ENCODE results near the gene KCTD4. TPM values are rescaled to one million over a fixed set of nuclear protein-coding genes. Genes with fewer than 3 reads are reported as not detected.
"Not testable (repeated sequence)": the region's sequence is repeated elsewhere in the genome, so short reads cannot be mapped to it uniquely, and the experiment has no call there.

The KCTD4 gene
- under 1 TPM in 1 of 2 donors, not detected in 1; 0.45 TPM for total RNA-seq
- long read RNA-seq, result 0 reads

DNA sequence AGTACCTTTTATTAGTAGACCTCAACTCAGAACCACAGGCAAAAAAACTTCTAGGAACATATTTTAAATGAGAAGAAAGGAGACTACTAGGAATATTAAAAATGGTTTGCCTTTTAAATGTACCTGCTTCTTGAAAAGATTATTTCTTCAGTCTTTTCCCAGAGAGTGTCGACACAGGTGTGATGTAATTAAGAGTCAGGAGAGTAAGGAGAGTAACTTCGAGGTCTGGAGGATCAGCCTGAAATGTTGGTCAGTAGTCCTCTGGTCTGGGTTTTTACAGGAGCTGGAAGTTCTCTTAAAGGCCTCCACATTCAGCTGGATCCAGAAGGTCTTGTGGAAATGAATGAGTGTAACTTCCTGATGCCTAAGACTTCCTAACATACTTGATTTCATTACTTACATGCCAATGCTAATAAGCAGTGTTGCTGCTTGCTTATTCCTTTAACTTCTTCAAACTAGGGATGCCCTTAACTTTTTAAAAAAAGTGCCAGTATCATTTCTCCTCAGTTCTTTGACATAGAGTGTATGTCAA lies at the start of gene KCTD4:
TSS of gene KCTD4 (minus strand) at position 345 of the 532 bp plus-strand sequence. CDS start 6,478 bp downstream, outside the sequence.
- intact Hi-C loops (cut with DNase I, micrococcal nuclease), result no loop called here
- ATAC-seq (no peak), DNase-seq (no peak)

DNA sequence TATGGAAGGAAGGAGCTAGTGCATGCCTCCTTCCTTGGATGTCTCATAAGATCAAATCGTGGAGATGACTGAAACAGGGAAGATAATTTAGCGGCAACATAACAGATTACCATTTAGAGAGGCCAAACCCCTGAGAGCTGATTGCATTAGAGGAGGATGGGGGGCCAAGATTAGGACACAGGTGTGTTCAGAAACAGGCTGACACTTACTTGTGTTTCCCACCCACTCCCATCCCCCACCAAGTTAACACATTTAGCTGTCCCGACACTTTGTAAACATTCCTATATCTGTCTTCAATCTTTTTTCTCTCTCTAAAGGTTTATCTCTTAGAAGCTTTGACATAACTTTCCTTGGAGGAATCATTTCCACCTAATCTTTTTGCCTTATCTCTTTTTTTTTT lies 48.8 kb upstream of the KCTD4 start:
- intact Hi-C loops (cut with DNase I, micrococcal nuclease), result no loop called here
- no peak for ATAC-seq
- DNase-seq, result no peak

DNA sequence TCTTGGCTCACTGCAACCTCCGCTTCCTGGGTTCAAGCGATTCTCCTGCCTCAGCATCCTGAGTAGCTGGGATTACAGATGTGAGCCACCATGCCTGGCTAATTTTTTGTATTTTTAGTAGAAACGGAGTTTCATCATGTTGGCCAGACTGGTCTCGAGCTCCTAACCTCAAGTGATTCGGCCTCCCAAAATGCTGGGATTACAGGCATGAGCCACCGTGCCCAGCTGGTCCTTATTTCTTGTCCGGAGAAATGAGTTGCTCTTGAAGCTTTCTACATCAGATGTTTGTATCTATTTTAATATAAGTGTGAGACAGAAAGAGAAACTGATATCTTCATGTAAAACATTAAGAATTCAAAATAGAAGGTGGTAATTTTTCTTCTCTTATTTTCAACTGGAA lies 43.9 kb upstream of the KCTD4 start:
- ATAC-seq; intact Hi-C loops (cut with DNase I, micrococcal nuclease); DNase-seq: not testable (repeated sequence)

DNA sequence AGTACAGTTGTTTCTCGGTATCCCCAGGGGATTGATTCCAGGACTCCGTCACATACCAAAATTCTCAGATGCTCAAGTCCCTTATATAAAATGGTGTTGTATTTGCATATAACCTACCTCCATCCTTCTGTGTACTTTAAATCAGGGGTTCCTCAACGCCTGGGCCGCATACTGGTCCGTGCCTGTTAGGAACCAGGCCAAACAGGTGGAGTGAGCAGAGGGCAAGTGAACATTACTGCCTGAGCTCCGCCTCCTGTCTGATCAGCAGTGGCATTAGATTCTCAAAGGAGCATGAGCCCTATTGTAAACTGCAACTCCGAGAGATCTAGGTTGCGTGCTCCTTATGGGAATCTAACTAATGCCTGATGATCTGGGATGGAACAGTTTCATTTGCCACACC lies 42.2 kb upstream of the KCTD4 start:
- intact Hi-C loops (cut with DNase I, micrococcal nuclease), result no loop called here
- ATAC-seq, result peak; percentile 94

DNA sequence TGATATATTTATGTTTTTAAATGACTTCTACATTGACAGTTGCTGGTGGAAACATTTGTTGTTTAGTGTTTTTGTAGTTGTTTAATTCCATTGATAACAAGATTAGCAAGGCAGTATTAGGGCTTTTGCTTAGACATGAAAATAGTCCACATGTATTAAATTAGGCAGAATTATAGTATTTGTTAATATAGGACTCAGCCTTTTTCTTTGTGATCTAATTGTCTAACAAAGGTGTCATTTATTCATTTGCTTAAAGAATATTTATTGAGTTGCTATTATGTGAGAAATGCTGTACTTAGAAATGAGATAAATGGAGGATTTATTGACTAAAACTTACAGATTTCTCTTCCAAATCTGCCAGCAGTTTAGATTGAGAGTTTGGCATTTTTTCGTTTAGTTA lies 41.7 kb upstream of the KCTD4 start:
- intact Hi-C loops (cut with DNase I, micrococcal nuclease), result no loop called here
- DNase-seq (no peak), ATAC-seq (no peak)

More for the DNA sequence above, 42.2 kb upstream of the KCTD4 start:
- DNase-seq, result peak; percentile 75 to 88

DNA sequence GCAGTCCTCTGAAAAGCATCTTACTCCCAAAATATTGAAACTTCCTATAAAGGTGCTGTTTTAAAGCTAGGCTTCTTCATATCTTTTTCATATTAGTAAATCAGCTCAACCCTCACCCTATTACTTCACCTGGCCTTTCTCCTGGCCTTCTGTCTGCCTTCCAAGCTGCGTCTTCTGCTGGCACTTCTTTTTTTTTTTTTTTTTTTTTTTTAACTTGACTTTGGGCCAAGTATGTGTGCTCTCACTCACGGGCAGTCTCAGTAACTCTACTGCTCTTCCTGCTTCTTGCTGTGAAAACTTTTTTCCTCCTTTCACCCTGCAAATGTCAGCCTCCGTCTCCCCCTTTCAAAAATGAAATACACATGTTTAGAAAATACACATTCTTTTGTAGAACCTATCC lies 41.2 kb upstream of the KCTD4 start:
- ATAC-seq (peak; percentile 77), DNase-seq (peak in 1 of 2 donors; percentile 51)
- intact Hi-C loops (cut with DNase I, micrococcal nuclease), result no loop called here

DNA sequence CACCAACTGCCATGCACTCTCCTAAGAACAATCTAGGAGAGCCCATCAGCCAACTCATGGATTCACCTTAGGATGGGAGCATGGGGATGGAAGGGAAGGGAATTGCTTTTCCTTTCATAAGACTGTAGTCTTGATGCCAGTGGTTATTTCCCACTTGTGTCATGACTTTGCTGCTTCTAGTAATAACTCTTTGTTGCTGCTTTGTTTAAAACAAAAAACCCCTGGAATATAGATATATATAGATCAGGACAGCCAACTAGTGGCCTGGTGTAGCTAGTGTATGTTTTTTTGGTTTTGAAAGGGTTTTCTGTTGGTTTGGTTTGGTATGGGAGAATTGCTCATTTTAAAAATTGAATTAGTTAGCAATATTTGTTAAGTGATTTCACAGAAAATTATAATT lies 39.3 kb upstream of the KCTD4 start:
- ATAC-seq (no peak), DNase-seq (no peak)
- intact Hi-C loops (cut with DNase I, micrococcal nuclease), result no loop called here

DNA sequence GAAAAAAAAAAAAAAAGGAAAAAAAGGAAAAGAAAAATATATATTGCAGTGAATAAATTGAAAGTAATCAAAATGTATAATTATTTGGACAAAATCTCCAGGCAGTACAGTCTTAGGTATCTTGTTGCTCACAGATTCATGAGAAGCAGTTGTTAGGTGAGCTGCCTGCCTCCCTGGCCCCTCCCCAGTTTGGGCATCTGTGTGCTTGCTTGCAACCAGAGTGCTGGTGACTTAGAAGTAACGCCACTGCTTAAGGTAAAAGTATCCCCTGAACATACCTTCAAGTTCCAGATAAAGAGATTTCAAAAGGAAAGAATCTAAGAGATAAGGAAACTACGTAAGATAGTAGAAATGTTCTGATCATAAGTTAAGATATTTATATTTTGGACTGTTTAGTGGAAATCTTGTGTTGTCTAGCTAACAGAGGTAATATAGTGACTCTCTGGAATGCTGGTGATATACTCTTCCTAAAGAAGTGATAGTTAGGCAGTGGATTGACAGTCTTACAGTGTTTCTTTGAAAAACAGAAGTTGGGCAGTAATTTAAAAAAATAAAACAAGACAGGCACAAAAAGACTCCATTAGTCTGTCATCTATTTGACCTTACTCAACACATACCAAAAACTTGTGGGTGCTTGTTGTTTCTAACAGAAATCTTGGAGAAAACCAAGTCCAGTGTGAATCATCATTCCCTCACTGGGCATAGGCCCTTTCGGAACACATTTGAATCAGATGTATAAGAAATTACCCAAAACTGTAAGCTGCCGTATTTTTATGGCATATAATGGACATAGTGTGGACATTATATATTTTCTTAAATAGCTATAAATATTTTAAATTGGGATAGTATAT lies 38.3 kb upstream of the KCTD4 start:
- no peak for ATAC-seq
- intact Hi-C loops (cut with DNase I, micrococcal nuclease), result no loop called here

DNA sequence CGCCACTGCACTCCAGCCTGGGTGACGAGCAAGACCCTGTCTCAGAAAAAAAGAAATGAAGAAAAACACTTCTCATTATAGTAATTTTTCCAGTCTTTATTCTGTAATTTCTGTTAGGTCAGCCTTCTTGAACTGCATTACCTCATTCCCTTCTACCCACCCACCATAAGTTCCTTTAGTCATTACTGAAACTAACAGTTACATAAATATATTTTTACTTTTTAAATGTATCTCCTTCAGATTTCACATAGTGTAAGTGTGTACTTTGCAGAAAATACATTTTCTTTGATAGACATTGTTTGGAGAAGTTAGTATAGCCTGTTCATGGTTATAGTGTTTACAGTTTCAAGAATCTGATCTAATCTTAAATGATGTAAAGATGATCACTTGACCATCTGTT lies 31.7 kb upstream of the KCTD4 start:
- intact Hi-C loops (cut with DNase I, micrococcal nuclease), result no loop called here
- ATAC-seq (no peak), DNase-seq (no peak)

More for the DNA sequence above, 38.3 kb upstream of the KCTD4 start:
- no peak for DNase-seq

DNA sequence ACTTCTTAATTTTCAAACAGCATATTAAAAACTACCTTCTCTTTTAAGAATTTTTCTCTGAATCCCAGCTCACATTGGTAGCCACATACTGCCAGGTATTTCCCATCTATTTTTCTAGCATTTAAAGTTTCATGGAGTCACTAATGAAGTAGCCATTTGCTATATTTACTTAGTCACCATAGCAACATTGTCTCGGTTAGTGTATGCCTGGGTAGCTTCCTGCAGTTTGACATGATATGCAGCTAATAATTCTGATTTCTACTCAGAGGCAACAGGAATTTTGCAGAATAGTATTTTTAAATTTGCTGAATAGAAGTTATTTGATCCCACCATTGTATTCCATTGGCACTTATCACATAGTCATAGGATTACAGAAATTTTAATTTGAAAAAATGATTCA lies 30.9 kb upstream of the KCTD4 start:
- no peak for ATAC-seq
- no peak for DNase-seq
- intact Hi-C loops (cut with DNase I, micrococcal nuclease), result no loop called here

DNA sequence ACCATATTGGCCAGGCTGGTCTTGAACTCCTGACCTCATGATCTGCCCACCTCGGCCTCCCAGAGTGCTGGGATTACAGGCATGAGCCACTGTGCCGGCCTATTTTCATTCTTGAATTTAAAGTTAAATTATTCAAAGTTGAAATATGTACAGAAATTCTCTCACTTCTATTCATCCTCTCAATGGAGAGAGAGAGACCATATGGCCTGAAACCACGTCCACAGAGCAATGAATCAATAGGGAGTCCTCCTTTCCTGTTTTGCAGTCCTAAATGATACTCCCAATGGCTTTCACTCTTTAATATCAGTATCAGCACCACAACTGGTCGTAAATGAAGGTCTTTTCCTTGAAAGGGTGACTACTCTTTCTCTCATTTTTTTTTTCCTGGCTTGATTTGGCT lies 30.5 kb upstream of the KCTD4 start:
- intact Hi-C loops (cut with DNase I, micrococcal nuclease), result no loop called here
- ATAC-seq, result no peak
- DNase-seq, result no peak

DNA sequence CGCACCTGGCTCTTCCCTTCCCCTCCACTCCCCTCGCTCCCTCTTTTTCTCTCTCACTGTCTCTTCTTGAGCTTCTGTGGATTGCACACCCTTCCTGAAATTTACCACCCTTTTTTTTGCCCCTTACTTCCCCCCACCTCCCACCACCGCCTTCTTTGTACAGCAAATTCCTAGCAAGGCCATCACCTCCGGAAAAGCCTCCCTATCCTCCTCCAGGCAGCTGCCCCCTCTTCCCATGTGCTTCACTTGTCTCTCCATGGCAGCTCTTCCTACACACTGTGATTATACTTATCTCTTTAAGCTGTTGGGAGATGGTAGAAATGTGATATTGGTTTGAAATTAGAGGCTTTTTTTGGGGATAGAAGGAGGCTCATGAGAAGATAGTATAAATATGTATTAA lies 28.3 kb upstream of the KCTD4 start:
- intact Hi-C loops (cut with DNase I, micrococcal nuclease), result no loop called here
- no peak for DNase-seq
- no peak for ATAC-seq

DNA sequence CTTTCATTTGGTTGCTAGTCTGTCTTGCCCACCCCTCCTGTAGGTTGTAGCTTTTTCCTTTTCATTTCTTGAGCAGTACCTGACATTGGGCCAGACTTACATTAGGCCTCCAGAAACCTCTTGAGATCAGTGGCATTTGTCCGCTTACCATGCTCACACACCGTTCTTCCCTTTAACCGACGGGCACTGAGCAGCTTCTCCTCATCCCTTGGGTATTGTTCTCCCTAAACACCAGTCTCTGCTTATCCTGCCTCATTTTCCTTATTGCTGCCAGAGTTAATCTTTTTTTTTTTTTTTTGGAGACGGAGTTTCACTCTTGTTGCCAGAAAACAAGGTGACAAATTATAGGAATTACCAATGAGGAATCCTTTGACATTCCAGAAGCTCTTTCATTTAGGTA lies 27.2 kb upstream of the KCTD4 start:
- DNase-seq (no peak), ATAC-seq (no peak)
- intact Hi-C loops (cut with DNase I, micrococcal nuclease), result no loop called here

DNA sequence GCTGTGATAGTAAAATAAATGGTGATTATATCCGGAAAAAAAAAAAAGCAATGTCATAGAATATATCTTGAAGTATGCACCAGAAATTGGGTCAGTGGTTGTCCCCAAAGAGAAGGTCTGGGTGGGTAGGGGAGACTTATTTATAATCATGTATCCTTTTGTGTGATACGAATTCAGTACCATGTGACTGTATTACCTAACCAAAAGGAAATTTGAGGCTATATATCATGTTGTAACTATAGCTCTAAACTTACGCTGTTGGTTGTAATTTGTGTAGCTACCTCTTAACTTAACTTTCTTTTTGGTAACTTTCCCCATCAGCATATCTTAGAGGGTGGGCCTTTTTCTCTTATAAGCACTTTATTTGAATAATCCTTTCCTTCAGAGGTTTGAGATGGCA lies 25.2 kb upstream of the KCTD4 start:
- DNase-seq (no peak), ATAC-seq (no peak)
- intact Hi-C loops (cut with DNase I, micrococcal nuclease), result no loop called here

DNA sequence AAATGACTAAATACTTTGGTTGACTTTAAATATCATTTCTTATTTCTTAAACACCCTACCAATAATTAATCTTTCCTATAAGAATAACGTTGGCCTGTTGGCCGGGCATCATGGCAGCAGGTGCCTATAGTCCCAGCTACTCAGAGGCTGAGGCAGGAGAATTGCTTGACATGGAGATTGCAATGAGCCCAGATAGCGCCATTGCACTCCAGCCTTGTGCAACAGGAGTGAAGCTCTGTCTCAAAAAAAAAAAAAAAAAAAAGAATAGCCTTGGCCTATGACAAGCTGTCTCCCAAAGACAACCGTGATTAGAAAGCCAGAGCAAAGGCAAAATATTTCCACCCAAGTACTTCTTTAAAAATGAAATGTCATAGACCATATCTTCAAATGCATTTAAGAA lies 24.5 kb upstream of the KCTD4 start:
- ATAC-seq (no peak), DNase-seq (no peak)
- intact Hi-C loops (cut with DNase I, micrococcal nuclease), result no loop called here

DNA sequence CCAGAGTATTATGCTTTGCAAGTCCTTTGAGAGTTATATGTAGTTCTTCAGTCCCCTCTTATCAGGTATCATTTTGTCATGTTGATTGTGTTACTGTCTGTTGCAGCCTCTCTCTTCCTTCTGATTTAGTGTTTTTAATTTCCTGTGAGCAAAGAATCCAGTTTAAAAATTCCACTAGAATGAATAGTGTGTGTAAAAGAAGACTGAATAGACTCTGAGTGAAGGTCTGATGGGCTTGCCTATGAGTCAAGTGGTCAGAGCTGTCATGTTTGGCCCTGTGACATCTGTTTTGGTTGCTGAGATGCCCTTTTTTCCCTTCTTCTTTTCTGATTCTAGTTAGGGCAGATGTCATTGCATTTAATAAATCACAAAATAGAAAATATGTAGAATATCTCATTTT lies 23.3 kb upstream of the KCTD4 start:
- DNase-seq, result no peak
- intact Hi-C loops (cut with DNase I, micrococcal nuclease), result no loop called here
- ATAC-seq, result no peak

DNA sequence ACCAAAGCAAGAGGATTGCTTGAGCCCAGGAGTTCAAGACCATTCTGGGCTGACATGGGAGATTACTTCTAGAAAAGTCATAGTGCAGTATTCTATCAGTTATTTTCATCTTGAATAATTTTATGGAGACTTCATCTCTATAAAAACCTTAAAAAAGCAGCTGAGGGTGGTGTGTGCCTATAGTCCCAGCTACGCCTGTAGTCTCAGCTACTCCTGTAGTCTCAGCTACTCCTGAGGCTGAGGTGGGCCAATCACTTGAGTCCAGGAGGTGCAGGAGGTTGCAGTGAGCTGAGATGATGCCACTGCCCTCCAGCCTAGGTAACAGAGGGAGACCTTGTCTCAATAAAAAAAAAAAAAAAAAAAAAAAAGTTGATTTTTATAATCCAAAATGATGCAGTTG lies 22.1 kb upstream of the KCTD4 start:
- ATAC-seq (no peak), DNase-seq (no peak)
- intact Hi-C loops (cut with DNase I, micrococcal nuclease), result no loop called here

DNA sequence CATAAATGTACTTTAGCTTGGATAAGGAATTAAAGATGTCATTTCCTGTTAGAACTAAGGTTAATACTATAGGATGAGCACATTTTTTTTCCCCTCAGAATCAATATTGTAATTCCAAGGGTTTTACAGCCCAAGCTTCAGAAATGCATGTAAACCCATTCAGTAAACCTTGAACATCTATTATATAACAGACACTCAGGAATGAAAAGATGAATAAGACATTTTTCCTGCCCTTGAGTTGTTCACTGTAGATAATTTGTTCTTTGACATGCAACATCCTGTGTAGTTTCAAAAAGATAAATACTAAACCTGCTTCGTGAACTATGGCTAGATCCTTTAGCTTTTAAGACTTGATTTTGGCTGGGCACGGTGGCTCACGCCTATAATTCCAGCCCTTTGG lies 21.7 kb upstream of the KCTD4 start:
- ATAC-seq (no peak), DNase-seq (no peak)
- intact Hi-C loops (cut with DNase I, micrococcal nuclease), result no loop called here

DNA sequence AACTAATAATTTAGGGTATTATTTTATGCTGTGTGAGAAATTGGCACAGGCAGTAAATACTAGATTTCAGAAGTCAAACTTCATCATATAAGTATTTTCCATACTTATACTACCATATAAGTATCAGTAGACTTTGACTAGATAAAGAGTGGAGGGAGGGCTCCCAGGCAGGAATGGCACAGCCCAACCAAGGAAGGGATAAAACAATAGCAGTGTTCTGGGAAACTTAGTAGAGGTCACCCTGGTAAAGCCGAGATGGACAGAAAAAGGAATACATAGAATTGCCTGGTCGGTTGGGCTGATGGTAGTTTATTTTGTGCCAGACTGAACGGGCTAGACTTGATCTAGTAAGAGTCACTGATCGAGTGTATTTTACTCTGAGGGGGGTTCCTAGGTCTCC lies 19.6 kb upstream of the KCTD4 start:
- intact Hi-C loops (cut with DNase I, micrococcal nuclease), result no loop called here
- no peak for ATAC-seq
- DNase-seq, result no peak

DNA sequence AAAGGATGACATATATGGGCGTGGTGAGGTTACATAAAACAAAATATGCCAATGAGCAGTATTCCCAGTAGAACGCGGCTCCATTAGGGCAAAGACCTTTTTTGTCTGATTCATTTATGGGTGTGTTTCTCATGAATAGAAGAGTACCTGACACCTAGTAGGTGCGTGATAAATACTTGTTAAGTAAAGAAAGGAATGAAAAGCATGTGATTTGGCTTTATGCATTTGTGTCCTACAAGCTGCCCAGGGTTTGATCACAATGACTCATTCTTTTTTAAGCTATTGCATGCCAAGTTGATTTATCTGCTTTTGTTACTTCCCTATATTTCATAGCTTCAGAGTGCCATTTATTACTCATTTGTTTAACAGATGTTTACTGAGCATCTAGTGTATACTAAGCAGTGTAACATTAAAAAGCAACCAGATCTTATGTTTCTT lies 19.1 kb upstream of the KCTD4 start:
- intact Hi-C loops (cut with DNase I, micrococcal nuclease), result no loop called here
- no peak for DNase-seq
- ATAC-seq, result peak; percentile 75

All from left colon (tissue), 2 donors.